Sigmoid colon (tissue), 4 donors: Measurements from ENCODE around the gene KMT5C.

Source experiments
- EP300 ChIP-seq, 4 donors: sonication (generic); formaldehyde crosslinking; IDR thresholded peaks; one replicate each; pipeline ENCODE4 v1.6.1; 2017; ENCODE audit warnings: antibody characterized with exemption in 4 of 4
- POLR2A ChIP-seq, 2 donors: fragments of 450-650 bp; IDR thresholded peaks; one replicate each; pipeline ENCODE4 v1.6.1; 2016; ENCODE audit warnings: antibody characterized with exemption in 2 of 2, mild to moderate bottlenecking in 2 of 2, moderate library complexity in 2 of 2
- POLR2AphosphoS5 ChIP-seq, 4 donors: sonication (generic); formaldehyde crosslinking; IDR thresholded peaks; one replicate each; pipeline ENCODE4 v1.6.1; 2017; ENCODE audit warnings: antibody characterized with exemption in 4 of 4
- TF ChIP-seq, protein P1 (sequence below), 4 experiments: fragments of 450-650 bp in 3 of 4; fragments of 200-600 bp in 1 of 4; IDR thresholded peaks; one replicate each; pipeline ENCODE4 v1.5.1; 2016 to 2019; ENCODE audit warnings: antibody characterized with exemption in 4 of 4, mild to moderate bottlenecking in 3 of 4, moderate library complexity in 2 of 4

DNA sequence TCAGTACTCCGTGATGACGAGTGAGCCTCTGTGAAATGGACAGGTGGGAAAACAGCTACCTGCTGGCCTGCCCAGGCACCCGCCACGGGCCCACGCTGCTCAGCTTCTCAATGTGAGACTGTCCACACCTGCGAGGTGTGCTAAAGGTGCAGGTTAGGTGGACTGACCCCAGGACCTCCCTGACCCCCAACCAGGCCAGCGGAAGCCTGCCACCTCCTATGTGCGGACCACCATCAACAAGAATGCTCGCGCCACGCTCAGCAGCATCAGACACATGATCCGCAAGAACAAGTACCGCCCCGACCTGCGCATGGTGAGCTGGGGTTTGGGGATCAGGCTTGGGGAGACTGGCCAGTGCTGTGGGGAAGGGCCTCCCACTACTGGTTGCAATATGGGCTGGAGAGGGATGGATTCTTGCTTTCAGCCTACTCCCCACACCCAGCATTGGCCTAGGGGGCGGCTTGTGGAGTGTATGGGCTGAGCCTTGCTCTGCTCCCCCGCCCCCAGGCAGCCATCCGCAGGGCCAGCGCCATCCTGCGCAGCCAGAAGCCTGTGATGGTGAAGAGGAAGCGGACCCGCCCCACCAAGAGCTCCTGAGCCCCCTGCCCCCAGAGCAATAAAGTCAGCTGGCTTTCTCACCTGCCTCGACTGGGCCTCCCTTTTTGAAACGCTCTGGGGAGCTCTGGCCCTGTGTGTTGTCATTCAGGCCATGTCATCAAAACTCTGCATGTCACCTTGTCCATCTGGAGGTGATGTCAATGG lies 48.2 kb downstream of the KMT5C start:
- TF ChIP-seq POLR2AphosphoS5 (IDR thresholded peaks at IDR 0.05) (no peak), POLR2A (IDR thresholded peaks at IDR 0.05) (no peak), EP300 (IDR thresholded peaks at IDR 0.05) (no peak)
- TF ChIP-seq, protein P1, sequence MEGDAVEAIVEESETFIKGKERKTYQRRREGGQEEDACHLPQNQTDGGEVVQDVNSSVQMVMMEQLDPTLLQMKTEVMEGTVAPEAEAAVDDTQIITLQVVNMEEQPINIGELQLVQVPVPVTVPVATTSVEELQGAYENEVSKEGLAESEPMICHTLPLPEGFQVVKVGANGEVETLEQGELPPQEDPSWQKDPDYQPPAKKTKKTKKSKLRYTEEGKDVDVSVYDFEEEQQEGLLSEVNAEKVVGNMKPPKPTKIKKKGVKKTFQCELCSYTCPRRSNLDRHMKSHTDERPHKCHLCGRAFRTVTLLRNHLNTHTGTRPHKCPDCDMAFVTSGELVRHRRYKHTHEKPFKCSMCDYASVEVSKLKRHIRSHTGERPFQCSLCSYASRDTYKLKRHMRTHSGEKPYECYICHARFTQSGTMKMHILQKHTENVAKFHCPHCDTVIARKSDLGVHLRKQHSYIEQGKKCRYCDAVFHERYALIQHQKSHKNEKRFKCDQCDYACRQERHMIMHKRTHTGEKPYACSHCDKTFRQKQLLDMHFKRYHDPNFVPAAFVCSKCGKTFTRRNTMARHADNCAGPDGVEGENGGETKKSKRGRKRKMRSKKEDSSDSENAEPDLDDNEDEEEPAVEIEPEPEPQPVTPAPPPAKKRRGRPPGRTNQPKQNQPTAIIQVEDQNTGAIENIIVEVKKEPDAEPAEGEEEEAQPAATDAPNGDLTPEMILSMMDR (IDR thresholded peaks at IDR 0.05): no peak
